Stimulated activated CD4-positive, alpha-beta T cell treated with anti-CD3 and anti-CD28 coated beads, Interleukin-1b, Interleukin-23, amount 100 ng/mL, for 24 hours (primary cell): ENCODE results near the gene SMIM11.
"Not testable (repeated sequence)": the region's sequence is repeated elsewhere in the genome, so short reads cannot be mapped to it uniquely, and the experiment has no call there.

Experiments used
- DNase-seq, 4 experiments: peaks; one replicate each; pipeline ENCODE4 v3.0.0-alpha.2; 2020; ENCODE audit warnings: low read depth in 4 of 4, low spot score in 1 of 4

The SMIM11 gene

GRCh38 chr21:34354836-34355235 is 20.5 kb upstream of the SMIM11 start:
- no peak for DNase-seq

- DNase-seq, result no peak
These were observed 19.7 kb upstream of the SMIM11 start for GRCh38 chr21:34355570-34355969.

GRCh38 chr21:34357889-34358288 is 17.4 kb upstream of the SMIM11 start:
- no peak for DNase-seq

GRCh38 chr21:34358866-34359265 is 16.4 kb upstream of the SMIM11 start:
- no peak for DNase-seq

DNA sequence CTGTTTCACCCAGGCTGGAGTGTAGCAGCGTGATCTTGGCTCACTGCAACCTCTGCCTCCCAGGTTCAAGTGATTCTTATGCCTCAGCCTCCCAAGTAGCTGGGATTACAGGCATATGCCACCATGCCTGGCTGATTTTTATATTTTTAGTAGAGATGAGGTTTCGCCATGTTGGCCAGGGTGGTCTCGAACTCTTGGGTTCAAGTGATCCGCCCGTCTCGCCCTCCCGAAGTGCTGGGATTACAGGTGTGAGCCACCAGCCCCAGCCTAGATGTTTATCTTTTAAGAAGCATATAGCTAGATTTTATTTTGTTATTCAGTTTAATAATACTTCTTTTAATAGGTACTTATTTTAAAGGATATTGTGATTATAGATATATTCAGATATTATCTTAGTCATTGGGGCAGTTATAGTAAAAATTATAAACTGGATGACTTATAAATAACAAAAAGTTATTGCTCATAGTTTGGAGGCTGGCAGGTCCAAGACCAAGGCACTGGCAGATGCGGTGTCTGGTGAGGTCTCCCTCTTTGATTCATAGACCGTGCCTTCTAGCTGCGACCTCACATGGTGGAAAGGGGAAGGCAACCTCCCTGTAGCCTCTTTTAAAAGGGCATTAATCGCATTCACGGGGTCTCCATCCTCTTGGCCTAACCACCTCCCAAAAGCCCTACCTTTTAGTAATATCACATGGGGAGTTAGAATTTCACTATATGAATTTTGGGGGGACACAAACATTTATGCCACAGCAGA is 14.6 kb upstream of the SMIM11 start:
- DNase-seq, result no peak

- DNase-seq, result no peak
These were observed 13.2 kb upstream of the SMIM11 start for GRCh38 chr21:34362136-34362444.

DNA sequence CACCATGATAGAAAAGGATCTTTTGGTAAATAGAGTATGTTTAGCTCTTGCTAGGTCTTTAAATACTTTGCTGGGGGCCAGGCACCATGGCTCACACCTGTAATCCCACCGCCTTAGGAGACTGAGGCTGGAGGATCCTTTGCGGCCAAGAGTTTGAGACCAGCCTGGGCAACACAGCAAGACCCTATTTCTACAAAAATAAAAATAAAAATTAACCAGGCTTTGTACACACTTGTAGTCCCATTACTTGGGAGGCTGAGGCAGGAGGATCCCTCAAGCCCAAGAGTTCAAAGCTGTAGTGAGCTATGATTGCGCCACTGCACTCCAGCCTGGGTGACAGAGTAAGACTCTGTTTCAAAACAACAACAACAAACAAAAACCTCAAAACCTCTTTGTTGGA is 12.6 kb upstream of the SMIM11 start:
- no peak for DNase-seq

- no peak for DNase-seq
These were observed 11.6 kb upstream of the SMIM11 start, which contains the start of gene KCNE2 for GRCh38 chr21:34363733-34364132. KCNE2 (plus strand) TSS chr21:34364006; CDS start chr21:34370479, 6,473 bp downstream.

- DNase-seq, result no peak
These were observed 10.4 kb upstream of the SMIM11 start for GRCh38 chr21:34364921-34365320.

- no peak for DNase-seq
These were observed 9.5 kb upstream of the SMIM11 start for GRCh38 chr21:34365809-34366208.

- peak in 1 of 4 experiments; percentile 13 for DNase-seq
These were observed 7.9 kb upstream of the SMIM11 start for GRCh38 chr21:34367320-34367935.

DNA sequence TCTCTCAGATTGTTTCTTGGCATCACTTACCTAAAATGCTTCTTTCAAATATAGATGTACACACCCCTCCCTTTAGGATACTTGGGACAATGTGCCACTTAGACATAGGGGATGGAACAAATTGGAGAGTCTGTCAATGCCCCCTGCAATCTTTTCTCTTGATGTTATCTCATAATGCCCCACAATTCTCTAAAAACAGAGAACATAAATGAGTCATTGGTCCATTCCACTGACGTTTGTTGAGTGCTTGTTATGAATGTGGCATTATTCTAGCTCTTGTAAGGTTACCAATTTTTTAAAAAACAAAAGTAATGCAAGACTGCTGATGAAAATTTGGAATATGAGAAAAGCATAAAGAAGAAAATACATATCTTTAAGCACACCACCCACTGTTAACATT is 5.6 kb upstream of the SMIM11 start:
- DNase-seq, result no peak

- no peak for DNase-seq
These were observed 3.0 kb upstream of the SMIM11 start for GRCh38 chr21:34372321-34372720.

DNA sequence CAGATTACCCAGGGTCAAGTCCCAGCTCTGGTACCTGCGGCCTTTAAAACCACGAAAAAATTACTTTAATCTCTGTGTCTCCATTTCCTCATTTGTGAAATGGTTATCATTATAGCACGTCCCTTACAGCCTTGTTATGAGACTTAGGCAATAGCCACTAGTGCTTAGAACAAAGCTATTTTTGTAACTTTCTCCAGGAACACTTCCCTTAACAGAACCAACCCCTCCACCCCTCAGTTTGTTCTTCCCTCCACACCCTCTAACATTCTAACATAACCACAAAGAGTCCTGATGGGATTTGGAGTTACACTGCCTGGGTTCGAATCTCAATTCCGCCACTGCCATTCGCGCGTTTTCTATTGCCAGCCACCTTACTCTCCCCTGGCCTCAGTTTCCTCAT is 845 bp upstream of the SMIM11 start:
- DNase-seq, result not testable (repeated sequence)

- not testable (repeated sequence) for DNase-seq
These were observed 289 bp downstream of the SMIM11 start for GRCh38 chr21:34375619-34375972.

DNA sequence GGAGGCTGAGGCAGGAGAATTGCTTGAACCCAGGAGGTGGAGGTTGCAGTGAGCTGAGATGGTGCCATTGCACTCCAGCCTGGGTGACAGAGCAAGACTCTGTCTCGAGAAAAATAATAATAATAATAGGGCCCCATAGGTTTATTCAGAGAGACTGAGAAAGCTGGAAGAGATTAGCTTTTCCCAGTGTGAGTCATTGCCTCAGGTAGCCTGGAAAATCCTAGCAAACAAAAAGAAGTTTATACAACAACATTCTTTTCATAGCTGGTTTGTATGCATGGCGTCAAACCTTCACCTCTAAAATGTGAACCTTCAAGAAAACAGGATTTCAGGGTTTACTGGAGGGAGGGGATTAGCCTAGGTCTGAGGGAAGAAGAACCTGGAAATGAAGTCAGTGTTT is 7.8 kb downstream of the SMIM11 start:
- DNase-seq, result not testable (repeated sequence)

- not testable (repeated sequence) for DNase-seq
These were observed 8.6 kb downstream of the SMIM11 start for GRCh38 chr21:34383724-34384415.

GRCh38 chr21:34400522-34400921 is 25.2 kb downstream of the SMIM11 start:
- not testable (repeated sequence) for DNase-seq

DNA sequence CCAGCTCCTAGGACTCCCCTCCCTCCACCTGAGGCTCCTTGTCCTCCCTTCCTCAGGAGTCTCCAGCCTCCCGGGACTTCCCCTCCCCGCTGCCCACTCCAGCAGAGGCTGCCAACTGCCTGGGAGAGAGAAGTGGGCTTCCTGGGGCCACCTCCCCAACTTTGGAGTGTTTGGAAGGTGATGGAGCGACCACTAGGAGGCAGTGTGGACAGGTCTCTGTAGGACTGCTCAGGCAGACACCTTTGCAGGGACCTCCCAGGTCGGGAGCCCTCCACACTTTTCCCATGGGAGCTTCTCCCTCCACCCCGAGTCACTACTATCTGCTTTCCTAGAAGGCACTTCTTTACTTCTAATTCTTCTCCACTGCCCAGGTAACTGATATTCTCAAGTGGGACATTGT is 29.4 kb downstream of the SMIM11 start:
- DNase-seq, result not testable (repeated sequence)

GRCh38 chr21:34405686-34406085 is 30.4 kb downstream of the SMIM11 start:
- not testable (repeated sequence) for DNase-seq

DNA sequence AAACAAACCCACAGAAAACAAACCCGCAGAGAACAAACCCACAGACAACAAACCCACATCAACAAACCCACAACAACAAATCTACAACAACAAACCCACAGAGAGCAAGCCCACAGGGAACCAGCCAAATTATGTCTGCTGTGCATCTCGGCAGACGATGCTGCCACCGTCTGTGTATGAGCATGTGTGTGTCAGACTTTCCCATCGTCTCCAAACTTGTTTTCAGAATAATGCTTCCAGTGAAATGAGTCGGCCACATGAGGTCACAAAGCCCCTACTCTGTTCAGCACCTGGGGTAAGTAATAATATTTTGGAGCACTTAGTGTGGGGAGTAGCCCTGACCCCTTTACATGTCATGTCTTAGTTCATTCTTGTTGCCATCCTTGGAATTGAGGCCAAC is 30.8 kb downstream of the SMIM11 start:
- DNase-seq, result not testable (repeated sequence)

DNA sequence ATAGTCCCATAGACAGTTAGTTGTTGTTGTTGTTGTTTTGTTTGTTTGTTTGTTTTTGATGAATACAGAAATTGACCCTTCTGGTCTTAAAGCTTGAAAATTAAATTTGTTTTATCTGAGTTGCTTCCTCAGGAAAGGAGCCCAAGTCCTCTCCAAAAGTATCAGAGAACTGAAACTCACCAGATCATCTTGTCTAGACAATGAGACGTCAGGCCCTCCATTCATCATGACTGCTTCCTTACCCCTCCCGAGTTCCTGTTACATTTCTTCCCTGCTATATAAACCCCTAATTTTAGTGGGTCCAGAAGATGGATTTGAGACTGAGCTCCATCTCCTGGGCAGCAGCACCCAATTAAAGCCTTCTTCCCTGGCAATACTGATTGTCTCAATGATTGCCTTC is 31.4 kb downstream of the SMIM11 start:
- DNase-seq, result not testable (repeated sequence)
